K562 (cell line): ENCODE measurements around the gene CAPZA1.

ENCODE experiments used
- CBX3 ChIP-seq, 2 experiments: IDR thresholded peaks; 1 replicate in 1 of 2; 2 replicates in 1 of 2; pipeline ENCODE4 v1.6.1; 2012; ENCODE audit warnings: inconsistent platforms in 2 of 2, low read length in 2 of 2, borderline replicate concordance in 1 of 2, control low read depth in 1 of 2
- JUND ChIP-seq, 2 experiments: IDR thresholded peaks; 2 replicates in 1 of 2; 3 replicates in 1 of 2; pipeline ENCODE4 v1.6.1; 2011; ENCODE audit warnings: borderline replicate concordance in 2 of 2, low read depth in 2 of 2, low read length in 2 of 2, improper control_type of control experiment in 1 of 2, missing biosample characterization in 1 of 2, missing genetic modification characterization in 1 of 2, missing genetic modification reagents in 1 of 2

DNA sequence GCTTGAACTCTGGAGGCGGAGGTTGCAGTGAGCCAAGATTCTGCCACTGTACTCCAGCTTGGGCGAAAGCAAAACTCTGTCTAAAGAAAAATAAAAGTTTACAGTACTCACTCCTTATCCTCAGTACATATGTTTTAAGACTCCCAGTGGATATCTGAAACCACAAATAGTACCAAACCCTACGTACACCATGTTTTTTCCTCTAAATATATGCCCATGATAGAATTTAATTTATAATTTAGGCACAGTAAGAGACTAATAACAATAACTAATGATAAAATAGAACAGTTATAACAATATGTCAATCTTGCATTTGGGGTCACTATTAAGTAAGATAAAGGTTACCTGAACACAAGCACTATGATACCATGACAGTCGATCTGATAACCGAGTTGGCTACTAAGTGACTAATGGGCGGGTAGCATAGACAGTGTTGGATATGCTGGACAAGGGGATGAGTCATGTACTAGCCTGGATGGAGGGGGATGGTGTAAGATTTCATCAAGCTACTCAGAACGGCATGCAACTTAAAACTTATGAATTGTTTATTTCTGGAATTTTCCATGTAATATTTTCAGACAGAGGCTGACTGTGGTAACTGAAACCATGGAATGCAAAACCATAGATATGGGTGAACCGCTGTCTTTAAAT, 44.4 kb upstream of the CAPZA1 start:
- no peak for TF ChIP-seq CBX3 (IDR thresholded peaks at IDR 0.05; ENCODE audit: borderline replicate concordance in 1 of 2, low read length in 2 of 2)
- peak; percentile 99 for TF ChIP-seq JUND (IDR thresholded peaks at IDR 0.05; ENCODE audit: borderline replicate concordance, low read depth, low read length)
- peak; percentile 99 for TF ChIP-seq JUND (tag; IDR thresholded peaks at IDR 0.05; ENCODE audit: borderline replicate concordance, low read depth, low read length)
